GM21515 (cell line): ENCODE data around the gene SH2D3A.
"Not testable (repeated sequence)": the region's sequence is repeated elsewhere in the genome, so short reads cannot be mapped to it uniquely, and the experiment has no call there.

ENCODE experiments used
- ATAC-seq: cut with Tn5 transposase; IDR thresholded peaks from one replicate; pipeline ENCODE4 v1.9.1; 2021; ENCODE audit not compliant: unreplicated experiment

Gene SH2D3A

GRCh38 chr19:6762253-6762797 lies 4.9 kb downstream of the SH2D3A start:
- ATAC-seq: not testable (repeated sequence)

- ATAC-seq: no peak
These were observed 6.1 kb downstream of the SH2D3A start for GRCh38 chr19:6761053-6761676.

DNA sequence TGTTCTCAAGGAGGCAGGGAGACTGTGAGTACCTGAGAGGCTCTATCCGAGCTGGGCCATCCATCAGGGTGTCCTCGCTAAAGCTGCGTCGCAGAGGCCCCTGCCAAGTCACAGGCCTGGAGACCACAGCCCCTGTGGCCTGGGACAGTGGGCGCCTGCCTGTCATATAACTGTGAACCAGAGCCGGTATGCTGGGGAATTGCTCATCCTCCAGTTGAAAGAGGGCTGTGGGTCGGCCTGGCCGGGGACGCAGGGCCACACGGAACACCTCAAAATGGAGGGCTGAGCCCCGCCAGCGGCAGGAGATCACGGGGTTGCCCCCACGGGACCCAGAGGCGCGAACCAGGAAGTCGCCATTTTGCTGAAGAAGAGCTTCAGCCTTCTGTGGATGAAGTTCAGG lies 6.6 kb downstream of the SH2D3A start:
- ATAC-seq: no peak

DNA sequence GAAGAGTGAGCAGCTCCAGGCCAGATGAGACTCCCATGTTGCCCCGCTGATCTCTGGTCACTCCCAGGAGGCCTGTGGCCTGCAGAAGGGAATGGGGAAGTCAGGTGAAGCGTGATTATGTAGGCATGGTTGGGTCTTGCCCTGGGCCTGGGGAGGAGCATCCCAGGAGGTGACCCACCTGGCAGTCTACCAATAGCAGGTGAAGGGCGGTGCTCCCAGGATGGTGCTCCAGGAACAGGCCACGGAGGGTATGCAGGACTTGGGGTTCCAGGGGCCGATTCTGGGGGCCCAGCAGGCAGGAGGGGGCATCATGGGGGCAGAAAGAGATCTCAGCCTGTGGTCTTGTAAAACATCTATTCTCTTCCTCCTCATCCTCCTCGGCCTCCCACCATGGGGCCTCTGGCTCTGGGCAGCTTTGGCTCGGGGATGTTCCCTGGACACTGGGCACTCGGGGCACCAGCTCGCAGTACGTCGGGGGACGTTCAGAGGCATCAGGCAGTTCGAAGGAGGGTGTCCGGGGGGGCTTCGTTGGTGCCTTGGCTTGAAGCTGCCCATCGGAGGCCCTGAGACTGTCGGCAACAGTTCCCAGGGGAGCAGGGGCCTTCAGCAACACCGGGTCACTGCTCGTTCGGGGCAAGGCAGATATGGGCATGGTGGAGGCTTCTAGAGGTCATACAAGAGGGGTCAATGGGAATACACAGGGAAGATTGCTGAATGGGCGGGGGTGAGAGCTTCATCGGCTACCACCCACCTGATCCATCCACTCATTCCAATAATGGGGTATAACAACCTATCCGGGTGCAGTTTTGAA lies 12.4 kb downstream of the SH2D3A start:
- no peak for ATAC-seq

DNA sequence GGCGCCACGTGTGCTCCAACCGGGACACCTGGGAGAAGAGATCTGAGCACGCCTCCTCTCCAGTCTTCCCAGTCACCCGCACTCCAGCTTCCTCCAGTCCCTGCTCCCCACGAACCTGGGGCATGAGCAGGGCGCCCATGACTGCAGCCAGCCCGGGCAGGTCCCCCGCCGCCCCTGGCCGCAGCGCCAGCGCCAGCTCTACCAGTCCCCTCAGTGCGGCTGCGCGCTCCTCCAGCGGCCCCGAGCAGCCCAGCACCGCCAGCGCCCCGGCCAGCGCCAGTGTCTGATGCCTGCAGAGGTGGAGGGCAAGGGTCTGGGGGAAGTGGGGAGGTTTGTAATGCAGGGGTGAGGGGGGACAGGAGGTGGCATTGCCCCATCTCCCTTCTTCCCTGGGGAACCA lies 13.1 kb downstream of the SH2D3A start:
- no peak for ATAC-seq

DNA sequence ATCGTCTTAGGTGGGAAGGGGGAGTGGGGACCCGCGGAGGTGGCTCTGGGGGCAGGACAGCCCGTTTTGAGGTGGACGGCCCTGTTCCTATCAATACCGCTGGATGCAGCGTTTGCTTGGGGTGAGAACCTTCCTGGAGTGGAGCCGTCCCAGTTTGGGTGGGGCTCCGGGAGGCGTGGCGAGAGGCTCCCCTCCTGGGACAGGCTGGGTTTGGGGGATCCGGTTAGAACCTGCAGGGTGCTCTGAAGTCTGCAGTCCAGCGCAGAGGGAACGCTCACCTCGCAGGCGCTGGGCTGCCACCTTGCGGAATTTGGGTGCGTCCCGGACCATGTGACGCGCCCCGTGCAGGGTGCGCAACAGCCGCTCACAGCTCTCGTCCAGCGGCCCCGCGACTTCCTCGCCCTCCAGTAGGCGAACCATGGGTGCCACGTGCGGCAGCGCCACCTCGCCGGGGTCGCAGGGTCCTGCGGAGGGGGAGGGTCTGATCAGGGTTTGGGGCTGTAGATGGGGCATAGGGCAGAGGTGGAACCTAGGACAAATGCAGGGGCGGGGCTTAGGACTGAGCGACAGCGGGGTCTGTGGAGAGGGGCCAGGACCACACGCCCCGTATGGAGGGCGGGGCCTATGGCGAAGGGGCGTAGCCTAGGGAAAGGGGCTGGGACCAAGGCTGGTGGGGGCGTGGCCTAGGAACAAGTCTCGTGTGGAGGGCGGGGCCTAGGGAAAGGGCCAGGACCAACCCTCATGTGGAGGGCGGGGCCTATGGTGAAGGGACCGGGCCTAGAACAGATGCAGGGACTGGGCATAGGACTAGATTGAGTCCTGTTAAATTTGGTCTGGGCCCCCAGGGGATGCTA lies 13.8 kb downstream of the SH2D3A start:
- ATAC-seq: peak; percentile 65

DNA sequence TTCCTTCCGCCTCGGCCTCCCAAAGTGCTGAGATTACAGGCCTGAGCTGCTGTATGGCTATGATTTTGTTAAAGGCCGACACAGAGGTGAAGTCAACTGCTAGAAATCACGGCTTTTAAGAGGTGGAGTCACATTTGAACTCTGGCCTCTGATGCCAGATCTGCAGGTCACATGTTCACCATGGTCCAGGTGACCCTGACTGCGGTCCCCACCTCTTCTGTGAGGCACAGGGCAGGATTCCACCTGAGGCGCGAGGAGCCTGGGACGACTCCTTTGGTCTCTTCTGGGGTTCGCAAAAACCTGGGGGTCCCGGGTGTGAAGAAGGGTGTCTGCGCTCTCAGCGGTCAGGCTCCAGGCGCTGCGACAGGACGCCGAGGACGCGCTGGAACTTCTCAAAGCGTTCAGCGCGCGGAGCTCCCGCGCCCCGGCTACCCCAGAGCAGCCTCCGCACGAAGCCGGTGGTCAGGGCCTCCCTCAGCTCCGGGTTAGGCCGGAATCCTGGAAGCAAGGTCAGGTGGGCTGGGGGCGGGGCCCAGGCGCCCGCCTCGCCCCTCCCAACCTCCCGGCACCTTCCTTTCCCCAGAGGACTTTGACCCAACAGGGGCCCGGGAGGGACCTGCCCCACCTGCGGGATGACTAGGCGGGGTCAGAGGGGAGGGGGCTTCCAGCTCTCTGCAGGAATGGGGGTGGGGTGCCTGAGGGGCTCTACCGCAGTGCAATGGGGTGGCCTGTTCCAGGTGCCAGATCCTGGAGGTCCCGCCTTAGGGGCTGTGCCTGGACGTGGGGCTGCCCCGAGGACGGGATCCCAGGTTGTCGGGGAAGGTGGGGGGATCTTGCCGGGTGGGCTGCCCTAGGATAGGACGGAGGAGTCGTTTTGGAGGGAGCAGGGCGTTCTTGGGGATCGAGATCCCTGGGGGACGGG lies 14.7 kb downstream of the SH2D3A start:
- ATAC-seq: no peak

DNA sequence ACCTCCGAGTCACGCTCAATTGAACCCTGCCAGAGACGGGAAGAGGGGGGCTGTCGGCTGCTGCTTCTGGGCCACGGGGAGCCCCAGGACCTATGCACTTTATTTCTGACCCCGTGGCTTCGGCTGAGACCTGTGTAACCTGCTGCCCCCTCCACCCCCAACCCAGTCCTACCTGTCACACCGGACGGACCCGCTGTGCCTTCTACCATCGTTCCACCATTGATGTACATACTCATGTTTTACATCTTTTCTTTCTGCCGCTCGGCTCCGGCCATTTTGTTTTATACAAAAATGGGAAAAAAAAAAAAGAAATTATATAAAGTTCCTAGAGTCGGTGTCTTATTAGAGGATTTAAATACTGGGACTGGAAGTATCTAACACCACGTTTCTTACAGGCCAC lies 16.0 kb downstream of the SH2D3A start:
- no peak for ATAC-seq

GRCh38 chr19:6750062-6750461 lies 17.2 kb downstream of the SH2D3A start:
- ATAC-seq: no peak

DNA sequence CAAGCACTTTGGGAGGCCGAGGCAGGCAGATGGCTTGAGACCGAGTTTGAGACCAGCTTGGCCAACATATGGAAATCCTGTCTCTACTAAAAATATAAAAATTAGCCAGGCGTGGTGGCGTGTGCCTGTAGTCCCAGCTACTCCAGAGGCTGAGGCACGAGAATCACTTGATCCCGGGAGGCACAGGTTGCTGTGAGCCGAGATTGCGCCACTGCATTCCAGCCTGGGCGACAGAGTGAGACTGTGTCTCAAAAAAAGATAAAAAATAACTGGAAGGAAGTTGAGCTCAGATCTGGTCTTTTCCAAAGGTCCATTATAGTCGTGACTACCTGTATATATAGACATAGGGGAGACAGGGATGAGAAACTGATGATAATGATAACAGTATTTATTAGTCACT lies 18.7 kb downstream of the SH2D3A start:
- not testable (repeated sequence) for ATAC-seq

DNA sequence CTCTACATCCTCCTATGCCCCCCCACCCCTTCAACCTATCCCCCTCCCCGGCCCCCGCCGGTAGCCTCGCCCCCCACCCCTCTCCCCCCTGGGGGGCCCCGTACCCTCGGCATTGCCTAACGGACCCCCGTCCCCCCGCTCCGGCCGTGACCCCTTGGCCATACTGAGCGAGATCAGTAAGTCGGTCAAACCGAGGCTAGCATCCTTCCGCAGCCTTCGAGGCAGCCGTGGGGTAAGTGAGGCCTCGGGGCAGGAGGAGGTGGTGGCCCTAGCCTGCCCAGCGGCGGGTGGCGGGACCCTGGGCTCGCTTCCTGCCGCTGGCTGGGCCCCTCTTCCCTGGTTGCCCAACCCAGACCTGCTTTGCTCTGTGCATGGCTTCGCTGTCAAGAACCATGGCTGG lies 21.3 kb downstream of the SH2D3A start:
- ATAC-seq: no peak

GRCh38 chr19:6744381-6745301 lies 22.6 kb downstream of the SH2D3A start:
- no peak for ATAC-seq

DNA sequence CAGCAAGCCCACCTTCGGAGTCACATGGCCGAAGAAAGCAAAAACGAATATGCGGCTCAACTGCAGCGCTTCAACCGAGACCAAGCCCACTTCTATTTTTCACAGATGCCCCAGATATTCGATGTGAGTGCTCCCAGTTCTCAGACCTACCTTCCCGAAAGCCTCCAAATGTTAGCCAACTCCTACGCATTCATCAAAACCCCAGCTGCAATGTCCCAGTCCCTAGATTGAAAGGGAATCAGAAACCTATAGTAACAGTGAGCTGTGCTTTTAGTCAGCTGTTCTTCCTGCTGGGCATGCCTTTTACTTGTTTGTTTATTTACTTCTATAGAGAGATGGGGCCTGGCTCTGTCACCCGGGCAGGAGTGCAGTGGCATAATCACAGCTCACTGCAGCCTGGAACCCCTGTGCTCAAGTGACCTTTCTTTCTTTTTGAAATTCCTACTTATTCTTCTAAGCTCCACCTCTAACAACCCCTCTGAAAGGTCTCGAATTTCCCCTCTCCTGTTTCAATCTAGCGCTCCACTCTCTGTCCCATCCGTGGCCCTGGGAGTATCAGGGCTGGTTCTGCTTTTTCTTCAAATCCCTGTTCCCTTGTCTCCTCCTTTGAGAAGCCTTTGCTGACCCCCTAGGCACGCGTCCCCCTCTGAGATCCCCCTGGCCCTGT lies 23.4 kb downstream of the SH2D3A start:
- ATAC-seq: no peak

DNA sequence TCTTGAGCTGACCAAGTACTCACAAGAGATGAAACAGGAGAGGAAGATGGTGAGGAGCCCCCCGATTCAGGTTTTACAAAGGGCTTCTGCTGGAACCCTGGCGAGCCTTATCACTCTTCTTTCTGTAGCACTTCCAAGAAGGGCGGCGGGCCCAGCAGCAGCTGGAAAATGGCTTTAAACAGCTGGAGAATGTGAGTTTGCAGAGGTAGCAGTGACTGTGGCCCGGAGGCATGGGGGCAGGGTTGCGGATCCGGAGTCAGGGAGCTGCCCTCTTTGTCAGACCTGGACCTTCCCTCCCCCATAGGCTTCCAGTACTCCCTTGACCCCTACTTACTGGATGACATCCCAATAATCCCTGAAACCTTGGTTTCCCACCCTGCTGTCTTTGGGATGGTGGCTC lies 24.2 kb downstream of the SH2D3A start:
- no peak for ATAC-seq

DNA sequence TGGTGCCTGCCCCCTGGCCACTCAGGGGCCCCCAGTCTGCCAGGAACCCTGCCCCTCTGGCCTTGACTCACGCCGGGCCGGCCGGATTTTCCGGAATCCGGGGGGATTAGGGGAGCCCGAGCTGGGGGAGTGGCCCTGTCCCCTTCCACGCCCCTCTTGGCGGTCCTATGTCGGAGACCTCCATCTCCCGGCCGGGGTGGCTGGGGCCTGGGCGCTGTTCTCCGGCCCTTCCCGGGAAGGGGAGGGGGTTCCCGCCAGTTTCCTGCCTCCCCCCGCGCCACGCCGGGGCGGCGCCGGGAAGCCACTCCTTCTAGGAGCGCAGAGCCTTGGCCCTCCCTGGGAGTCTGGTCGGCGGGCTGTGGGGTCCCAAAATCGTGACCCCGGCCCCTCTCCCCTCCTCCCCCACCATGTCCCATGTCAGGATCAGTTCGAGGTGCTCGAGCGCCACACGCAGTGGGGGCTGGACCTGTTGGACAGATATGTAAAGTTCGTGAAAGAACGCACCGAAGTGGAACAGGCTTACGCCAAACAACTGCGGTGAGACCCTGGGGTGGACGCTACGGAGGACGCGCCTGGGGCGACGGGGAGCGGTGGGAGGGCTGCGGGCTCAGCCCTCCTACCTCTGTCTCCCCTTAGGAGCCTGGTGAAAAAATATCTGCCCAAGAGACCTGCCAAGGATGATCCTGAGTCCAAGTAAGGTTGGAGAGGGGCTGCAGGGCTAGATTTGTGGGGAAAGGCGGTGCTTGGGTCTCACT lies 26.5 kb downstream of the SH2D3A start:
- ATAC-seq: no peak

DNA sequence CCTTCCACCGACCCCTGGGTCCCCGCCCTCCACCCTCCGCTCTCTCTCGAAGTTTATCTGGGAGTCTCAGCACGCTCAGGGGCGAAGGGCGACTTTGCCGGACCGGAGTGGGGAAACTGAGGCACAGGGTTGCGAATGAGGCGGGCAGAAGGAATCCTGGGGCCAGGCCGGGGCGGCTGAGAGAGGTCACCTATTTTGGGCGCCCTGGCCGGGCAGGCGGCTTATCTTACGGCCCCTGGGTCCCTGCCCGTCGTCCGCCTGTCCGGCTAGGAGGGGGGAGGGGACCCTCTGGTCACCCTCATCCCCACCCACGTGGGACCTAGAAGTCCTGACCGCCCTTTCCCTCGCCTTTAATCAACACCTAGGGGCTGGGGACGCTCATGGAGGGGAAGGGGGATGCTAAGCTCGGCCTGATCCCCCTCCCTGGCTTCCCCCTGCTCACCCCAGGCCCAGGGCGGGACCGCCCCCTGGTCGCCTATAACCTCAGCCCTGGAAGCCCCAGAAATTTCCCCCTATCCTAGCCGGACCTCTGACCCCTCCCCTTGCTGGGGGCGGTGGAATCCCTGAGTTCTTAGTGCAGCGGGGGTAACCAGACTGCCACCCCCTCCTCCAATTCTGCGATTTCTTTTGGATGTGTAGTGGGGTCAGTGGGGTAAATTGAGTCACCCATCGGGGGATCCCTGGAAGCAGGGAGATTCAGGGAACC lies 27.2 kb downstream of the SH2D3A start:
- no peak for ATAC-seq

- ATAC-seq: no peak
These were observed 27.8 kb downstream of the SH2D3A start, which contains the start of gene TRIP10 for GRCh38 chr19:6739390-6739882. Gene TRIP10 (plus strand): TSS chr19:6739680. CDS start chr19:6739762, 82 bp downstream.
